Measurements from ENCODE around the gene MAPKAPK2. TPM values are rescaled to one million over a fixed set of nuclear protein-coding genes. Genes with fewer than 3 reads are reported as not detected.

The MAPKAPK2 gene
- total RNA-seq, 2 experiments from 2014 or later = 14.5 to 39.9 TPM

DNA sequence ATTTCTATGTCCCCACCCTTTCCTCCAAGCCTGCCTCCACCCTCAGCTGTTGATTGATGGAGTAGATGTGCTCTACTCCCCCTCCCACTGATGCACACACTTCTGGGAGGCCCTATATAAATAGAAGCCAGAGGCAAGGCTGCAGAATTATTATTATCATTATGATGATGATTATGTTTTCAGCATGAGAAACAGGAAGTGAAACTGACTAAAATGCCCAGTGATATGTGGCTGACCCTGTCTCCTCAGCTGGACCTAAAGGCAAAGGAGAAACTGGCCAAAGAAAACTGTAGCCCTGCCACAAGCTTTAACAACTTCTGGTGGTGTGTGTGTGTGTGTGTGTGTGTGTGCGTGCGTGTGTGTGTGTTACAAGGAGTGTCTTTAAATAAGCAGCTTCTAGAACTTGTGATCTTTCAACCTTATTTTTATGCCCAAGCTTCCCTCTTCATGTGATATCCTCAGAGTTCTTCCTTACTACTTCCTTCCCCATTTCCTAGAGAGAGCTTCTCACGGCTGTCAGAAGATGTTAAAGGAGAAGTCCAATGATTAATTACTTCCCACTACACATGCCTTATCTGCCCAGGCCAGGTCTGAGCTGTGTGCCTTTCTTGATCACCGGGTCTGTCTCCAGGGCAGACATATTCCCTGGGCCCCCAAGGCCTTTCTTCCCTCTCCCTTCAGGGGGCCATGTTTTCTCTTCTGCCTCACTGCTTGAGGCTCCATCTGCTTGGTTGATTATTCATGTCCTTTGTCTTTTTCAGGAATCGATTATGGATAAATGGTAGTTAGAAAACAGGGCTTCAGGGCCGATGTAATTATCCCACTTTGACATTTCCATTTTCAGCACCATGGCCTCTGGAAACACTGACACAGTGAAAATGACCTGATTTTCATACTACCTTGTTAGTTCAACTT, 11.6 kb upstream of the MAPKAPK2 start:
- no peaks in the 10 kb centered on the region for H3K9me2 ChIP-seq (ENCODE audit: insufficient read depth, low read length)
- H3K4me3 ChIP-seq (ENCODE audit: low read depth, low read length, poor library complexity, severe bottlenecking) = no peak overlapping the region
- H3K27ac ChIP-seq (ENCODE audit: low read depth, low read length, poor library complexity, severe bottlenecking) = no peak overlapping the region
- no peaks in the 10 kb centered on the region for H3K36me3 ChIP-seq (ENCODE audit: insufficient read depth, low read length)
- no peaks in the 10 kb centered on the region for H4K20me1 ChIP-seq (ENCODE audit: insufficient read depth, low read length)
- H3K79me2 ChIP-seq (ENCODE audit: insufficient read depth, low read depth, low read length) = no peaks in the 10 kb centered on the region
- DNase-seq (ENCODE audit: low spot score) = peak; percentile 45
- H3K9me3 ChIP-seq (ENCODE audit: low read length) = no peaks in the 10 kb centered on the region
- ChIA-PET CTCF (ENCODE audit: unreplicated experiment) (interaction anchor here (0.7 to 2.1 kb wide), 5 partner anchors 9 to 38 kb away, joined by 3 to 13 read pairs (median 5); partner anchors contain the start of gene DYRK3), POLR2A (interaction anchor here (0.7 to 2.7 kb wide), 9 partner anchors 8 to 787 kb away, joined by 3 to 11 read pairs (median 5); partner anchors contain the start of gene DYRK3)
- H3K4me1 ChIP-seq (ENCODE audit: insufficient read depth, low read length, poor library complexity, severe bottlenecking) = peaks cover 41% of the 10 kb centered on the region
- peak overlapping the region; percentile 33 for H3K4me2 ChIP-seq (ENCODE audit: low read length)
- no peak overlapping the region for H2AFZ ChIP-seq (ENCODE audit: low read length)
- intact Hi-C loops (cut with micrococcal nuclease; ENCODE audit: unreplicated experiment) = no loop called here
- no peak for TF ChIP-seq EZH2phosphoT487 (IDR thresholded peaks at IDR 0.05; ENCODE audit: borderline replicate concordance, low read depth, low read length)
- no peak for TF ChIP-seq CTCF (conservative IDR thresholded peaks at IDR 0.05; ENCODE audit: low read length)
- no TSS peak for BruUV-seq (replicated peaks)

GRCh38 chr1:206674236-206674635, 10.5 kb upstream of the MAPKAPK2 start:
- no peaks in the 10 kb centered on the region for H3K9me2 ChIP-seq (ENCODE audit: insufficient read depth, low read length)
- H3K36me3 ChIP-seq (ENCODE audit: insufficient read depth, low read length) = no peaks in the 10 kb centered on the region
- ChIA-PET POLR2A (interaction anchor here (0.6 to 2.7 kb wide), 4 partner anchors 9 to 887 kb away, joined by 3 to 7 read pairs (median 6); no protein-coding TSS in a partner anchor), CTCF (ENCODE audit: unreplicated experiment) (interaction anchor here (1.9 to 2.1 kb wide), 2 partner anchors 10 to 15 kb away, joined by 4 to 13 read pairs; no protein-coding TSS in a partner anchor)
- intact Hi-C loops (cut with micrococcal nuclease; ENCODE audit: unreplicated experiment) = no loop called here
- DNase-seq (ENCODE audit: low spot score) = no peak
- H3K4me2 ChIP-seq (ENCODE audit: low read length) = no peak overlapping the region
- TF ChIP-seq CTCF (conservative IDR thresholded peaks at IDR 0.05; ENCODE audit: low read length) = no peak
- TF ChIP-seq EZH2phosphoT487 (IDR thresholded peaks at IDR 0.05; ENCODE audit: borderline replicate concordance, low read depth, low read length) = no peak
- H3K4me1 ChIP-seq (ENCODE audit: insufficient read depth, low read length, poor library complexity, severe bottlenecking) = peaks cover 52% of the 10 kb centered on the region
- no peaks in the 10 kb centered on the region for H3K79me2 ChIP-seq (ENCODE audit: insufficient read depth, low read depth, low read length)
- no peaks in the 10 kb centered on the region for H3K9me3 ChIP-seq (ENCODE audit: low read length)
- no peaks in the 10 kb centered on the region for H4K20me1 ChIP-seq (ENCODE audit: insufficient read depth, low read length)
- no peak overlapping the region for H3K27ac ChIP-seq (ENCODE audit: low read depth, low read length, poor library complexity, severe bottlenecking)
- no TSS peak for BruUV-seq (replicated peaks)
- H2AFZ ChIP-seq (ENCODE audit: low read length) = no peak overlapping the region
- H3K4me3 ChIP-seq (ENCODE audit: low read depth, low read length, poor library complexity, severe bottlenecking) = no peak overlapping the region

All from OCI-LY7 (cell line).